ENCODE results near the gene SPDYE16.
"Not testable (repeated sequence)": the region's sequence is repeated elsewhere in the genome, so short reads cannot be mapped to it uniquely, and the experiment has no call there.

DNA sequence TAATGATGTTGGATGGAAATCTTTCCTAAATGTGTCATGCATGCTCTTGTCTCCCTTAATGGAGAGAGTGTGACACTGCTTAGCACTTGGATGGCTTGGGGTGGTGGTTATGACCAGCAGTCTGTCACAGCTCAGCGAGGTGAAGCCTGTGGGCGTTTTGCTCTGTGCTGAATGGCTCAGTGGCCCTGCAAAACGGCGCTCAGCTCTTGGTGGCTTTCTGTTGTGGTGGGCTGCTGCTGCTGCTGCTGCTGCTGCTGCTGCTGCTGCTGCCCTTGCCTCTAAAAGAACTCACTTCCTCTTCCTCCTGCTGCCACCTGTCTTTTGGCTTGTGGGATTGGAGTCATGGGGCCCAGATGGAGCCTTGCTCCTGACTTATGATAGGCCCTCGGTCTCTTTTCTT is 56.5 kb downstream of the SPDYE16 start:
- TF ChIP-seq, protein P1, sequence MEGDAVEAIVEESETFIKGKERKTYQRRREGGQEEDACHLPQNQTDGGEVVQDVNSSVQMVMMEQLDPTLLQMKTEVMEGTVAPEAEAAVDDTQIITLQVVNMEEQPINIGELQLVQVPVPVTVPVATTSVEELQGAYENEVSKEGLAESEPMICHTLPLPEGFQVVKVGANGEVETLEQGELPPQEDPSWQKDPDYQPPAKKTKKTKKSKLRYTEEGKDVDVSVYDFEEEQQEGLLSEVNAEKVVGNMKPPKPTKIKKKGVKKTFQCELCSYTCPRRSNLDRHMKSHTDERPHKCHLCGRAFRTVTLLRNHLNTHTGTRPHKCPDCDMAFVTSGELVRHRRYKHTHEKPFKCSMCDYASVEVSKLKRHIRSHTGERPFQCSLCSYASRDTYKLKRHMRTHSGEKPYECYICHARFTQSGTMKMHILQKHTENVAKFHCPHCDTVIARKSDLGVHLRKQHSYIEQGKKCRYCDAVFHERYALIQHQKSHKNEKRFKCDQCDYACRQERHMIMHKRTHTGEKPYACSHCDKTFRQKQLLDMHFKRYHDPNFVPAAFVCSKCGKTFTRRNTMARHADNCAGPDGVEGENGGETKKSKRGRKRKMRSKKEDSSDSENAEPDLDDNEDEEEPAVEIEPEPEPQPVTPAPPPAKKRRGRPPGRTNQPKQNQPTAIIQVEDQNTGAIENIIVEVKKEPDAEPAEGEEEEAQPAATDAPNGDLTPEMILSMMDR (conservative IDR thresholded peaks at IDR 0.05; ENCODE audit: low read depth, low read length), result not testable (repeated sequence)
- TF ChIP-seq EZH2 (IDR thresholded peaks at IDR 0.05; ENCODE audit: low read length, unreplicated experiment), result not testable (repeated sequence)
